H1 (cell line): ENCODE measurements around the gene SPAG4. TPM values are rescaled to one million over a fixed set of nuclear protein-coding genes. Genes with fewer than 3 reads are reported as not detected.

Experiments
- CBX8 ChIP-seq: fragments of 300-800, 300-1000 bp; sonication (generic); IDR thresholded peaks from 2 replicates; pipeline ENCODE4 v1.7.1; 2016; ENCODE audit warnings: low read depth, low read length, borderline replicate concordance
- JUN ChIP-seq: IDR thresholded peaks from 2 replicates; pipeline ENCODE4 v1.6.1; 2011; ENCODE audit warnings: low read depth, mild to moderate bottlenecking, improper control_type of control experiment, low read length
- PHF8 ChIP-seq: fragments of 200-600 bp; sonication (generic); conservative IDR thresholded peaks from 2 replicates; pipeline ENCODE4 v1.7.1; 2012; ENCODE audit warnings: low read depth, mild to moderate bottlenecking, inconsistent platforms, low read length, moderate library complexity
- SIX5 ChIP-seq: IDR thresholded peaks from 2 replicates; pipeline ENCODE4 v1.6.1; 2011; ENCODE audit warnings: mild to moderate bottlenecking, low read depth, low read length
- SRF ChIP-seq: IDR thresholded peaks from 2 replicates; pipeline ENCODE4 v1.6.1; 2011; ENCODE audit warnings: mild to moderate bottlenecking, low read depth, low read length, moderate library complexity
- polyA plus RNA-seq, 7 experiments: library from polyadenylated mRNA; depleted of rRNA in 3 of 7; stranded (reverse) in 5 of 7; unstranded in 2 of 7; fragments of >200 nt in 5 of 7; fragments of 200-250 nt in 2 of 7; gene quantifications; 1 replicate in 5 of 7; 2 replicates in 1 of 7; 4 replicates in 1 of 7; pipeline versions ENCODE4 v1.2.1 to v1.2.3, GENCODE V29; 2011 to 2013; ENCODE audit warnings: missing spikeins in 2 of 7, mixed read lengths in 2 of 7
- total RNA-seq: library from RNA; stranded (reverse); fragmentation: NEBNext Ultra II Directional; extraction: Animal tissue kit (Norgen Biotek cat#: 25700); gene quantifications from 2 replicates; pipeline ENCODE4 v1.2.1, GENCODE V29; 2021
- TF ChIP-seq, protein P1 (sequence below): fragments of 300-600 bp; sonication (generic); IDR thresholded peaks from 2 replicates; pipeline ENCODE4 v1.7.1; 2012; ENCODE audit warnings: low read length, moderate library complexity, mild to moderate bottlenecking, inconsistent platforms; ENCODE audit not compliant: insufficient replicate concordance

The SPAG4 gene
- total and polyA plus RNA-seq, 2 of the 8 experiments (the other 6 are each of a cell fraction or from before 2014, with no cell fraction given), result 2.4 to 6.0 TPM

DNA sequence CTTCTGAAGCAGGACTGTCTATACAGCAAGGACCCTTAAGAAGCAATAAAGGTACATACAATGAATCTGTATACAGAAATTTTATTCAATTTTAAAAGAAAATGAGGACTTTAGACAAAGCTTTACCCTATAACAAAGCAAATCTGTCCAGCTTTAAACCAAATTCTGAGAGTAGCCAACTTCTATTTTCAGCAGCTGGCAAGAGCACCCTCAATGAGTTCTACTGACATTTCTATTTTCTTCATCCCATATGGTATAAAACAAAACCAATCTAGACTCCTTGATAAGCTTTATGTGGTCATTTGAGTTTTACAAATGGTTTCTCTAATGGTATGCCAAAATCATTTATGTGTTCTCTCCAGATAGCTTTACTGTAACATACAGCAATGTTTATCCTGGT lies 36.3 kb downstream of the SPAG4 start (continued):
- TF ChIP-seq, protein P1, sequence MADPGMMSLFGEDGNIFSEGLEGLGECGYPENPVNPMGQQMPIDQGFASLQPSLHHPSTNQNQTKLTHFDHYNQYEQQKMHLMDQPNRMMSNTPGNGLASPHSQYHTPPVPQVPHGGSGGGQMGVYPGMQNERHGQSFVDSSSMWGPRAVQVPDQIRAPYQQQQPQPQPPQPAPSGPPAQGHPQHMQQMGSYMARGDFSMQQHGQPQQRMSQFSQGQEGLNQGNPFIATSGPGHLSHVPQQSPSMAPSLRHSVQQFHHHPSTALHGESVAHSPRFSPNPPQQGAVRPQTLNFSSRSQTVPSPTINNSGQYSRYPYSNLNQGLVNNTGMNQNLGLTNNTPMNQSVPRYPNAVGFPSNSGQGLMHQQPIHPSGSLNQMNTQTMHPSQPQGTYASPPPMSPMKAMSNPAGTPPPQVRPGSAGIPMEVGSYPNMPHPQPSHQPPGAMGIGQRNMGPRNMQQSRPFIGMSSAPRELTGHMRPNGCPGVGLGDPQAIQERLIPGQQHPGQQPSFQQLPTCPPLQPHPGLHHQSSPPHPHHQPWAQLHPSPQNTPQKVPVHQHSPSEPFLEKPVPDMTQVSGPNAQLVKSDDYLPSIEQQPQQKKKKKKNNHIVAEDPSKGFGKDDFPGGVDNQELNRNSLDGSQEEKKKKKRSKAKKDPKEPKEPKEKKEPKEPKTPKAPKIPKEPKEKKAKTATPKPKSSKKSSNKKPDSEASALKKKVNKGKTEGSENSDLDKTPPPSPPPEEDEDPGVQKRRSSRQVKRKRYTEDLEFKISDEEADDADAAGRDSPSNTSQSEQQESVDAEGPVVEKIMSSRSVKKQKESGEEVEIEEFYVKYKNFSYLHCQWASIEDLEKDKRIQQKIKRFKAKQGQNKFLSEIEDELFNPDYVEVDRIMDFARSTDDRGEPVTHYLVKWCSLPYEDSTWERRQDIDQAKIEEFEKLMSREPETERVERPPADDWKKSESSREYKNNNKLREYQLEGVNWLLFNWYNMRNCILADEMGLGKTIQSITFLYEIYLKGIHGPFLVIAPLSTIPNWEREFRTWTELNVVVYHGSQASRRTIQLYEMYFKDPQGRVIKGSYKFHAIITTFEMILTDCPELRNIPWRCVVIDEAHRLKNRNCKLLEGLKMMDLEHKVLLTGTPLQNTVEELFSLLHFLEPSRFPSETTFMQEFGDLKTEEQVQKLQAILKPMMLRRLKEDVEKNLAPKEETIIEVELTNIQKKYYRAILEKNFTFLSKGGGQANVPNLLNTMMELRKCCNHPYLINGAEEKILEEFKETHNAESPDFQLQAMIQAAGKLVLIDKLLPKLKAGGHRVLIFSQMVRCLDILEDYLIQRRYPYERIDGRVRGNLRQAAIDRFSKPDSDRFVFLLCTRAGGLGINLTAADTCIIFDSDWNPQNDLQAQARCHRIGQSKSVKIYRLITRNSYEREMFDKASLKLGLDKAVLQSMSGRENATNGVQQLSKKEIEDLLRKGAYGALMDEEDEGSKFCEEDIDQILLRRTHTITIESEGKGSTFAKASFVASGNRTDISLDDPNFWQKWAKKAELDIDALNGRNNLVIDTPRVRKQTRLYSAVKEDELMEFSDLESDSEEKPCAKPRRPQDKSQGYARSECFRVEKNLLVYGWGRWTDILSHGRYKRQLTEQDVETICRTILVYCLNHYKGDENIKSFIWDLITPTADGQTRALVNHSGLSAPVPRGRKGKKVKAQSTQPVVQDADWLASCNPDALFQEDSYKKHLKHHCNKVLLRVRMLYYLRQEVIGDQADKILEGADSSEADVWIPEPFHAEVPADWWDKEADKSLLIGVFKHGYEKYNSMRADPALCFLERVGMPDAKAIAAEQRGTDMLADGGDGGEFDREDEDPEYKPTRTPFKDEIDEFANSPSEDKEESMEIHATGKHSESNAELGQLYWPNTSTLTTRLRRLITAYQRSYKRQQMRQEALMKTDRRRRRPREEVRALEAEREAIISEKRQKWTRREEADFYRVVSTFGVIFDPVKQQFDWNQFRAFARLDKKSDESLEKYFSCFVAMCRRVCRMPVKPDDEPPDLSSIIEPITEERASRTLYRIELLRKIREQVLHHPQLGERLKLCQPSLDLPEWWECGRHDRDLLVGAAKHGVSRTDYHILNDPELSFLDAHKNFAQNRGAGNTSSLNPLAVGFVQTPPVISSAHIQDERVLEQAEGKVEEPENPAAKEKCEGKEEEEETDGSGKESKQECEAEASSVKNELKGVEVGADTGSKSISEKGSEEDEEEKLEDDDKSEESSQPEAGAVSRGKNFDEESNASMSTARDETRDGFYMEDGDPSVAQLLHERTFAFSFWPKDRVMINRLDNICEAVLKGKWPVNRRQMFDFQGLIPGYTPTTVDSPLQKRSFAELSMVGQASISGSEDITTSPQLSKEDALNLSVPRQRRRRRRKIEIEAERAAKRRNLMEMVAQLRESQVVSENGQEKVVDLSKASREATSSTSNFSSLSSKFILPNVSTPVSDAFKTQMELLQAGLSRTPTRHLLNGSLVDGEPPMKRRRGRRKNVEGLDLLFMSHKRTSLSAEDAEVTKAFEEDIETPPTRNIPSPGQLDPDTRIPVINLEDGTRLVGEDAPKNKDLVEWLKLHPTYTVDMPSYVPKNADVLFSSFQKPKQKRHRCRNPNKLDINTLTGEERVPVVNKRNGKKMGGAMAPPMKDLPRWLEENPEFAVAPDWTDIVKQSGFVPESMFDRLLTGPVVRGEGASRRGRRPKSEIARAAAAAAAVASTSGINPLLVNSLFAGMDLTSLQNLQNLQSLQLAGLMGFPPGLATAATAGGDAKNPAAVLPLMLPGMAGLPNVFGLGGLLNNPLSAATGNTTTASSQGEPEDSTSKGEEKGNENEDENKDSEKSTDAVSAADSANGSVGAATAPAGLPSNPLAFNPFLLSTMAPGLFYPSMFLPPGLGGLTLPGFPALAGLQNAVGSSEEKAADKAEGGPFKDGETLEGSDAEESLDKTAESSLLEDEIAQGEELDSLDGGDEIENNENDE, result no peak
- no peak for TF ChIP-seq SRF
- no peak for TF ChIP-seq SIX5
- TF ChIP-seq PHF8, result no peak
- no peak for TF ChIP-seq CBX8
- no peak for TF ChIP-seq JUN
- TF ChIP-seq, all 59 proteins: peak for 0
